Measurements from ENCODE around the gene TMEM213.

Gene TMEM213

DNA sequence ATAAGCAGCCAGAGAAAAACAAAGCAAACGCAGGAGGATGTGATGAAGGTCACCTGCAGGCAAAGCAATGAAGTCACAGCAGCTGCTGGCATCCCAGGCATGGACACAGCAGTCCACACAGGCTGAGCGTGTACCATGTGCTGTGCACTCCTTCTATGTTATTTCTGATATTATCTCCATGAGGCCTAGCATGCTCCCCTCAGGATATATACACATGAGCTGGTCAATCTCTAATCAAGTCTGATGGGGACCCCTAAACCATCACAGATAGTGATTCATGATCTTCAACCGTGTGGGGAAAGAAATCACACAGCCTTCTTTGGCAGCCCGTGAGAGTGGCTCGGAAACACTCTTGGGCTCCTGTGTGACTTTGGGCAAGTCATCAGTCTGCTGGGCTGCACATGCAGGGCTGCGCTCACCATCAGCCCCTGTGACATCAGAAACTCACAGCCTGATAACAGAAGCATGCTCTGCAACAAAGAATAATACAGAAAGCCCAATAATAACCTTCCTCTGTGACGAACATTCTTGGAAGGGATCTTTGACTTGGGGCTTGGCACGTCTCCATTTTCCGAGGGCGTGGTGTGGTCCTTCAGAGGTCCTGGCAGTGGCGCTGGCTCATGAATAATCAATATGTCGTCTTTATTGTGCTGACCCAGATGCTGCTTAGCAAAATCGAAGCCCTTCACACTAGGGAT, 83.2 kb downstream of the TMEM213 start:
- no peak overlapping the region for H3K4me3 ChIP-seq (replicated peaks in 1 of 2; ENCODE audit: low read depth in 2 of 2, low read length in 2 of 2)
- DNase-seq (ENCODE audit: low read depth in 2 of 2) = peak in 1 of 2 donors; percentile 61
- TF ChIP-seq CTCF (IDR thresholded peaks at IDR 0.05; ENCODE audit: low read depth, low read length) = no peak

- no peak for DNase-seq (ENCODE audit: low read depth in 2 of 2)
- H3K4me3 ChIP-seq (replicated peaks in 1 of 2; ENCODE audit: low read depth in 2 of 2, low read length in 2 of 2) = no peak overlapping the region
- TF ChIP-seq CTCF (IDR thresholded peaks at IDR 0.05; ENCODE audit: low read depth, low read length) = no peak
Observed at GRCh38 chr7:138881579-138882188, 83.9 kb downstream of the TMEM213 start.

GRCh38 chr7:138882249-138882648, 84.5 kb downstream of the TMEM213 start:
- TF ChIP-seq CTCF (IDR thresholded peaks at IDR 0.05; ENCODE audit: low read depth, low read length) = no peak
- no peak overlapping the region for H3K4me3 ChIP-seq (replicated peaks in 1 of 2; ENCODE audit: low read depth in 2 of 2, low read length in 2 of 2)
- no peak for DNase-seq (ENCODE audit: low read depth in 2 of 2)

DNA sequence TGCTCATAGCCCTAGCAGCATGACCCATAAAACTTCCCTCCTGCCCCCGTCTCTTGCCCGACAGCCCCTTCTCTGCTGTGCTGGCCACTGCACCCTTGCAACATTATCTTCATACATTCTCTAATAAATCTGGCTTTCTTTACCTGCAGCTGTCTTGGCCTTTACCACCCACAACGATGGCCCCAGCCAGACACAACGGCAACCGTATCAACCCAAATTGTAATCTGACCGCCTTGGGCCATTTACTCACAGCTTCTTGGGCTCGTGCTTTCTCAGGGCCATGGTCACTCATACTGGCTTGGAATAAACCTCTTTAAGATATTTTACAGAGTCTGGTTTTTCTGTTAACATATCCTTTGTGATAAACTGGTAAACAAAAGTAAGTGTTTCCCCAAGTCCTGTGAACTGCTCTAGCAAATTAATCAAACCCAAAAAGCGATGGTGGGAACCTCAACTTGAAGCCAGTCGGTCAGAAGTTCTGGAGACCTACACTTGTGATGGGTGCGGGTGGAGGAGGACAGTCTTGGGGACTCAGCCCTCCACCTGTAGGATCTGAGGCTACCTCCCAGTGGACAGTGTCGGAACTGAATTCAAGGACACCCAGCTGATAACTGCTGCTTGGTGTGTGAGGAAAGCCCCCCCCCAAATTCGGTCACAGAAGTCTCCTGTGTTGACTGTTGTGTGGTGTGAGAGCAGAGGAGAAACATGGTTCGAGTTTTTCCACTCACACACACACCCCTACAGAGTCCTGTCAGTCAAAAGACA, 87.8 kb downstream of the TMEM213 start:
- DNase-seq (ENCODE audit: low read depth in 2 of 2) = no peak
- no peak overlapping the region for H3K4me3 ChIP-seq (replicated peaks in 1 of 2; ENCODE audit: low read depth in 2 of 2, low read length in 2 of 2)
- TF ChIP-seq CTCF (IDR thresholded peaks at IDR 0.05; ENCODE audit: low read depth, low read length) = no peak

DNA sequence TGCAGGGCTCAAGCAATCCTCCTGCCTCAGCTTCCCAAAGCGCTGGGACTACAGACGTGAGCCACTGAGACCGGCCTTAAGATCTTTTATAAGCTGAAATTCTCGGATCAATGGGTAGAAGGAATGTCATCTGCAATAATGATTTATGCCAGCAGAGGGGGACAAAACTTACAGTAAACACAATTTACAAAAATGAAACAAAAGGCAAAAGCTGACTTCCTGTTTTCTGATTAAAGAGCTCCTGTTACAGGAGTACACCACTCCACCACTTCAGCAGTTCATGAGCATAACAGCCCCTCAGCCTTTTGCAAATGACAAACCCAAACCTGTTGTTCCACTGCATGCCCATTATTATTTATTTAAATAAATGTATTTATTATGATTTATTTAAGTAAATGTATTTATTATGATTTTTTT, 88.7 kb downstream of the TMEM213 start:
- DNase-seq (ENCODE audit: low read depth in 2 of 2) = peak; percentile 83 to 84
- TF ChIP-seq CTCF (IDR thresholded peaks at IDR 0.05; ENCODE audit: low read depth, low read length) = peak; percentile 65
- H3K4me3 ChIP-seq (replicated peaks in 1 of 2; ENCODE audit: low read depth in 2 of 2, low read length in 2 of 2) = no peak overlapping the region

DNA sequence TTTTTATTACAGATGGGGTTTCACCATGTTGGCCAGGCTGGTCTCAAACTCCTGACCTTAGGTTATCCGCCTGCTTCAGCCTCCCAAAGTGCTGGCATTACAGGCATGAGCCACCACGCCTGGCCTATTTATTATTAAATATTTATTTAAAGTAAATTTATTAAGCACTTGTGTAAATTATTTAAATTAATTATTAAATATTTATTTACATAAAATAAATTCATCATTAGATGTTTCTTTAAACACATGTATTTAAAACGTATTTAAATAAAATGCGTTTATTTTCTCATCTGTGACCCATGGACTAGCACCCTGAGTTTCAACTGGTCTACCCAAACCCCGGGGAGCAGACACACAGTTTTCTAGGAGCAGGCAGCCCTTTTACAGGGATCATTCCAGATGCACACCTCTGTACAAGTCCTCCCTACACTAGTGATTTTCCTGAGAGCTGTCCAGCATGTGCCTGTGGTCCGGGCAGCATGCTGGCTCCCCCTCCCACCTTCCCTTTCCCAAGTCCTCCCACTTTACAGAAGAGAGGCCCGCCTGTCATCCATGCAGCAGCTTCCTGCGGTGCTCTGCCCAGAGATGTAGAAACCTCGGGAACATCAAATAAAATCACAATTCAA, 89.4 kb downstream of the TMEM213 start:
- no peak for TF ChIP-seq CTCF (IDR thresholded peaks at IDR 0.05; ENCODE audit: low read depth, low read length)
- DNase-seq (ENCODE audit: low read depth in 2 of 2) = no peak

More for the DNA sequence above, 89.4 kb downstream of the TMEM213 start:
- no peak overlapping the region for H3K4me3 ChIP-seq (replicated peaks in 1 of 2; ENCODE audit: low read depth in 2 of 2, low read length in 2 of 2)
